GM12878 (cell line): ENCODE results near the gene SALL3. TPM values are rescaled to one million over a fixed set of nuclear protein-coding genes. Genes with fewer than 3 reads are reported as not detected.

ENCODE experiments used
- ATAC-seq: fragments of 200-7000 bp; cut with Tn5 transposase; 3 replicates; pipeline ENCODE4 v1.9.1; 2020; ENCODE audit warnings: mild to moderate bottlenecking, moderate library complexity
- BruUV-seq: library from RNA; stranded (reverse); fragments of 400-500 nt; replicated peaks from 2 replicates; lab custom pipeline; 2021; lab: Mats Ljungman, UMichigan
- CTCF ChIA-PET: fragments of 300-600 bp; sonication (Branson Sonifier 250); formaldehyde crosslinking; extraction: SDS; loops from one replicate; lab custom pipeline; 2021; ENCODE audit warnings: inconsistent platforms; lab: Yijun Ruan, JAX
- POLR2A ChIA-PET: fragments of 350-600 bp; formaldehyde crosslinking; extraction: SDS; loops from one replicate; lab custom pipeline; 2021; ENCODE audit warnings: inconsistent platforms; lab: Charles Lee
- RAD21 ChIA-PET: fragments of 300-600 bp; sonication (Branson Sonifier 250); formaldehyde crosslinking; loops from one replicate; lab custom pipeline; 2023; ENCODE audit warnings: antibody characterized with exemption; ENCODE audit not compliant: unreplicated experiment; lab: Charles Lee
- SMC1A ChIA-PET: fragments of 300-600 bp; sonication (Branson Sonifier 250); formaldehyde crosslinking; loops from one replicate; lab custom pipeline; 2023; ENCODE audit not compliant: unreplicated experiment, uncharacterized antibody; lab: Charles Lee
- DNase-seq: peaks from one replicate; pipeline ENCODE4 v3.0.0-alpha.2; 2011; ENCODE audit warnings: low read depth, low spot score
- FAIRE-seq: peaks from 3 replicates; lab custom pipeline; 2011; peaks lifted over from hg19 to GRCh38; lab: Jason Lieb, UNC
- H2AFZ ChIP-seq: 2 replicates; pipeline ENCODE4 v1.6.0; 2011; ENCODE audit warnings: low read depth, low read length, control low read depth; ENCODE audit not compliant: control insufficient read depth
- H3K27ac ChIP-seq: 2 replicates; pipeline ENCODE4 v1.5.1; 2011; ENCODE audit warnings: control low read depth; ENCODE audit not compliant: control insufficient read depth, insufficient read depth
- H3K27me3 ChIP-seq, 2 experiments: replicated peaks in 1 of 2; 2 replicates each; pipeline versions ENCODE4 v1.6.0 to v1.6.1; 2011; ENCODE audit warnings: low read length in 1 of 2; ENCODE audit not compliant: control insufficient read depth in 2 of 2, insufficient read depth in 2 of 2
- H3K36me3 ChIP-seq, 2 experiments: 2 replicates each; pipeline ENCODE4 v1.5.1; 2011; ENCODE audit warnings: low read length in 1 of 2; ENCODE audit not compliant: control insufficient read depth in 2 of 2, insufficient read depth in 2 of 2
- H3K4me1 ChIP-seq: 2 replicates; pipeline ENCODE4 v1.6.1; 2011; ENCODE audit warnings: mild to moderate bottlenecking, low read length, moderate library complexity, mixed read lengths; ENCODE audit not compliant: control insufficient read depth, insufficient read depth
- H3K4me2 ChIP-seq: 2 replicates; pipeline ENCODE4 v1.6.0; 2011; ENCODE audit warnings: control low read depth; ENCODE audit not compliant: control insufficient read depth, insufficient read depth
- H3K4me3 ChIP-seq: fragments of 200-600 bp; sonication (generic); 2 replicates; pipeline ENCODE4 v1.5.1; 2016
- H3K79me2 ChIP-seq: 2 replicates; pipeline ENCODE4 v1.6.0; 2011; ENCODE audit warnings: low read length; ENCODE audit not compliant: control insufficient read depth, insufficient read depth
- H3K9ac ChIP-seq: 2 replicates; pipeline ENCODE4 v1.8.0; 2011; ENCODE audit warnings: low read length, control low read depth, mixed read lengths; ENCODE audit not compliant: control insufficient read depth, insufficient read depth
- H3K9me3 ChIP-seq: replicated peaks from 3 replicates; pipeline ENCODE4 v1.5.1; 2011; ENCODE audit warnings: mild to moderate bottlenecking, low read length; ENCODE audit not compliant: control insufficient read depth, insufficient read depth
- H4K20me1 ChIP-seq: 2 replicates; pipeline ENCODE4 v1.6.0; 2011; ENCODE audit not compliant: control insufficient read depth, insufficient read depth
- BCLAF1 ChIP-seq: fragments of 450-650 bp; IDR thresholded peaks from 2 replicates; pipeline ENCODE4 v1.6.1; 2017; ENCODE audit warnings: antibody characterized with exemption, mild to moderate bottlenecking, moderate library complexity
- CBX5 ChIP-seq: sonication (generic); IDR thresholded peaks from 2 replicates; pipeline ENCODE4 v1.6.1; 2016; ENCODE audit warnings: low read depth, moderate library complexity, mild to moderate bottlenecking, inconsistent platforms
- CHD2 ChIP-seq: IDR thresholded peaks from 2 replicates; pipeline ENCODE4 v1.6.1; 2011; ENCODE audit warnings: low read depth, low read length, improper control_type of control experiment, borderline replicate concordance
- ETV6 ChIP-seq, 2 experiments: fragments of 450-650 bp in 1 of 2; IDR thresholded peaks in 1 of 2; conservative IDR thresholded peaks in 1 of 2; 2 replicates each; pipeline ENCODE4 v1.6.1; 2014; ENCODE audit warnings: antibody characterized with exemption in 1 of 2, borderline replicate concordance in 1 of 2, low read depth in 1 of 2, mild to moderate bottlenecking in 1 of 2, moderate library complexity in 1 of 2
- IRF4 ChIP-seq: IDR thresholded peaks from 2 replicates; pipeline ENCODE4 v1.6.1; 2011; ENCODE audit warnings: low read depth, low read length
- KDM1A ChIP-seq: fragments of 200-600 bp; sonication (generic); IDR thresholded peaks from 2 replicates; pipeline ENCODE4 v1.6.1; 2016; ENCODE audit warnings: borderline replicate concordance
- KLF5 ChIP-seq: fragments of 450-650 bp; IDR thresholded peaks from 2 replicates; pipeline ENCODE4 v1.6.1; 2014; ENCODE audit warnings: mild to moderate bottlenecking; ENCODE audit not compliant: partially characterized antibody
- LARP7 ChIP-seq: fragments of 450-650 bp; IDR thresholded peaks from 2 replicates; pipeline ENCODE4 v1.6.1; 2017; ENCODE audit warnings: mild to moderate bottlenecking
- MAX ChIP-seq: IDR thresholded peaks from 2 replicates; pipeline ENCODE4 v1.6.1; 2012; ENCODE audit warnings: low read depth, low read length, improper control_type of control experiment
- MEF2B ChIP-seq: fragments of 450-650 bp; IDR thresholded peaks from 2 replicates; pipeline ENCODE4 v1.6.1; 2018; ENCODE audit warnings: mild to moderate bottlenecking, moderate library complexity; ENCODE audit not compliant: partially characterized antibody, poor library complexity, severe bottlenecking
- RB1 ChIP-seq: fragments of 450-650 bp; formaldehyde crosslinking; IDR thresholded peaks from 2 replicates; pipeline ENCODE4 v1.6.1; 2017; ENCODE audit warnings: mild to moderate bottlenecking, borderline replicate concordance
- SUPT20H ChIP-seq: IDR thresholded peaks from 2 replicates; pipeline ENCODE4 v1.6.1; 2011; ENCODE audit warnings: low read depth, mild to moderate bottlenecking, low read length, moderate library complexity, borderline replicate concordance; ENCODE audit not compliant: control insufficient read depth
- SUZ12 ChIP-seq: fragments of 200-600 bp; sonication (generic); IDR thresholded peaks from one replicate; pipeline ENCODE4 v1.6.1; 2018; ENCODE audit warnings: antibody characterized with exemption, mild to moderate bottlenecking; ENCODE audit not compliant: unreplicated experiment
- USF2 ChIP-seq: IDR thresholded peaks from 2 replicates; pipeline ENCODE4 v1.6.1; 2011; ENCODE audit warnings: low read depth, low read length, improper control_type of control experiment, borderline replicate concordance
- ZNF622 ChIP-seq: fragments of 450-650 bp; IDR thresholded peaks from 2 replicates; pipeline ENCODE4 v1.6.1; 2017; ENCODE audit warnings: mild to moderate bottlenecking, inconsistent platforms
- ZZZ3 ChIP-seq: IDR thresholded peaks from 2 replicates; pipeline ENCODE4 v1.6.1; 2011; ENCODE audit warnings: low read depth; ENCODE audit not compliant: control insufficient read depth, insufficient read length
- WGBS: methylation state at CpG from one replicate; pipeline ENCODE4 v1.1.6; 2016; ENCODE audit warnings: low lambda C conversion rate; ENCODE audit not compliant: insufficient replicate concordance, insufficient coverage; ENCODE audit errors: missing lambda C conversion rate; 5-methylcytosine and 5-hydroxymethylcytosine counted together
- in situ Hi-C: fragments of 300-500 bp; cut with MboI; formaldehyde crosslinking; loops from 9 replicates; pipeline ENCODE4 v1.14.3; 2018; ENCODE audit warnings: mixed read lengths
- intact Hi-C: fragments of 100-400 bp; cut with micrococcal nuclease; formaldehyde crosslinking; loops from one replicate; pipeline ENCODE4 v1.14.2; 2022; ENCODE audit not compliant: unreplicated experiment
- polyA plus RNA-seq, 11 experiments: library from polyadenylated mRNA; depleted of rRNA in 4 of 11; unstranded in 6 of 11; stranded (reverse) in 5 of 11; fragments of >200 nt; fragmentation: Nextera tagmentation in 4 of 11; fragmentation: Illumina TruSeq in 1 of 11; extraction: Ambion mirVana in 4 of 11; extraction: Trizol in 1 of 11; gene quantifications; 1 replicate in 1 of 11; 2 replicates in 10 of 11; pipeline versions ENCODE4 v1.2.1 to v1.2.3, GENCODE V29; 2011 to 2016; ENCODE audit warnings: inconsistent platforms in 2 of 11, missing spikeins in 2 of 11, low read depth in 1 of 11
- total RNA-seq, 4 experiments: library from RNA; depleted of rRNA in 3 of 4; stranded (reverse); fragments of >200 nt in 3 of 4; fragmentation: Illumina TruSeq in 1 of 4; extraction: Trizol in 1 of 4; gene quantifications; 2 replicates each; pipeline versions ENCODE4 v1.2.1 to v1.2.3, GENCODE V29; 2013 to 2021

Gene SALL3
- total and polyA plus RNA-seq, 10 of the 15 experiments (the other 5 are each of a cell fraction or from before 2014, with no cell fraction given): 0.01 to 0.10 (median 0.07) TPM; not detected in 7

GRCh38 chr18:79007440-79007839 is 27.8 kb downstream of the SALL3 start:
- Histone ChIP-seq H3K4me3 (no peak overlapping the region), H3K79me2 (no peaks in the 10 kb centered on the region), H3K4me1 (no peaks in the 10 kb centered on the region), H3K9me3 (no peaks in the 10 kb centered on the region; the same call in 2 of the 3 replicates), H4K20me1 (no peaks in the 10 kb centered on the region), H3K36me3 (no peaks in the 10 kb centered on the region), H2AFZ (no peak overlapping the region), H3K9ac (no peak overlapping the region), H3K4me2 (no peak overlapping the region), H3K27ac (no peak overlapping the region), H3K27me3 (no peaks in the 10 kb centered on the region)
- POLR2A ChIA-PET: no interaction called here
- intact Hi-C loops: no loop called here
- in situ Hi-C loops: no loop called here
- TF ChIP-seq SUPT20H (no peak), BCLAF1 (no peak), KDM1A (no peak), IRF4 (no peak), ZZZ3 (no peak), SUZ12 (no peak), MEF2B (no peak), USF2 (no peak), ETV6 (conservative IDR thresholded peaks at IDR 0.05 in 1 of 2, IDR thresholded peaks at IDR 0.05 in 1 of 2; ENCODE audit: borderline replicate concordance in 1 of 2, low read depth in 1 of 2) (no peak), KLF5 (no peak), RB1 (no peak), CHD2 (no peak), ZNF622 (no peak), CBX5 (no peak), LARP7 (no peak), MAX (no peak)
- 22% methylated on average over 9 of the region's 9 CpGs for WGBS
- no peak for ATAC-seq
- RAD21 ChIA-PET: no interaction called here
- SMC1A ChIA-PET: no interaction called here
- no peak for FAIRE-seq
- CTCF ChIA-PET: no interaction called here
- no peak for DNase-seq
- no TSS peak for BruUV-seq
